Lung (tissue), 12 donors: ENCODE results near the gene CENPV. TPM values are rescaled to one million over a fixed set of nuclear protein-coding genes. Genes with fewer than 3 reads are reported as not detected.
"Not testable (repeated sequence)": the region's sequence is repeated elsewhere in the genome, so short reads cannot be mapped to it uniquely, and the experiment has no call there.

ENCODE experiments used
- ATAC-seq: fragments of 200-7000 bp; cut with Tn5 transposase; one replicate; pipeline ENCODE4 v1.9.1; 2020; ENCODE audit warnings: moderate number of reproducible peaks; ENCODE audit not compliant: insufficient read depth, low FRiP score
- DNase-seq, 3 donors: peaks; one replicate each; pipeline ENCODE4 v3.0.0-alpha.2; 2013 to 2017
- H3K27ac ChIP-seq, 2 donors: one replicate each; pipeline ENCODE4 v1.5.1; 2013; ENCODE audit warnings: mild to moderate bottlenecking in 2 of 2, moderate library complexity in 2 of 2, control low read depth in 1 of 2, inconsistent platforms in 1 of 2, low read depth in 1 of 2, low read length in 1 of 2
- H3K27me3 ChIP-seq, 3 donors: one replicate each; pipeline ENCODE4 v1.5.1; 2013; ENCODE audit warnings: low read length in 2 of 3; ENCODE audit not compliant: control insufficient read depth in 3 of 3, insufficient read depth in 3 of 3
- H3K36me3 ChIP-seq, 4 donors: one replicate each; pipeline ENCODE4 v1.5.1; 2013; ENCODE audit warnings: low read length in 4 of 4, mild to moderate bottlenecking in 1 of 4, moderate library complexity in 1 of 4; ENCODE audit not compliant: control insufficient read depth in 4 of 4, insufficient read depth in 4 of 4
- H3K4me1 ChIP-seq, 5 donors: one replicate each; pipeline ENCODE4 v1.5.1; 2013; ENCODE audit warnings: low read length in 5 of 5, mild to moderate bottlenecking in 2 of 5, moderate library complexity in 1 of 5; ENCODE audit not compliant: control insufficient read depth in 5 of 5, insufficient read depth in 5 of 5
- H3K4me3 ChIP-seq: one replicate; pipeline ENCODE4 v1.5.1; 2013; ENCODE audit warnings: mild to moderate bottlenecking, control low read depth, moderate library complexity
- H3K9ac ChIP-seq, 2 donors: one replicate each; pipeline ENCODE4 v1.5.1; 2013; ENCODE audit warnings: low read length in 2 of 2, control low read depth in 1 of 2; ENCODE audit not compliant: insufficient read depth in 1 of 2
- H3K9me3 ChIP-seq, 4 donors: one replicate each; pipeline ENCODE4 v1.5.1; 2013; ENCODE audit warnings: low read length in 3 of 4, mild to moderate bottlenecking in 1 of 4, moderate library complexity in 1 of 4; ENCODE audit not compliant: control insufficient read depth in 4 of 4, insufficient read depth in 3 of 4
- CTCF ChIP-seq: IDR thresholded peaks from 2 replicates; pipeline ENCODE4 v1.5.1; 2012; ENCODE audit warnings: mild to moderate bottlenecking; ENCODE audit errors: control extremely low read depth, extremely low read depth
- WGBS, 2 donors: extraction: QIAGEN DNeasy Blood & Tissue Kit; methylation state at CpG; one replicate each; pipeline ENCODE4 v1.1.7; 2013; 5-methylcytosine and 5-hydroxymethylcytosine counted together
- polyA plus RNA-seq, 2 donors: library from polyadenylated mRNA; stranded (reverse); fragments of 200-250 nt; gene quantifications; one replicate each; pipeline ENCODE4 v1.2.1, GENCODE V29; 2013
- total RNA-seq, 2 donors: library from RNA; depleted of rRNA in 1 of 2; stranded (reverse); fragments of >200 nt in 1 of 2; gene quantifications; one replicate each; pipeline ENCODE4 v1.2.1, GENCODE V29; 2014 to 2021
- donor health status: control.
- donor health status: control.
- donor health status: Bipolar disorder and iron deficiency.
- donor health status: healthy.
- donor health status: DM: yes; HTN: yes; CAD: no.

Gene CENPV
- total and polyA plus RNA-seq, 4 donors: 10.1 to 16.8 (median 14.5) TPM

- 90 to 96% methylated on average over 1 of the region's 1 CpG for WGBS, 2 donors
- no peak for ATAC-seq
Observed at GRCh38 chr17:16298140-16298662, 55.1 kb downstream of the CENPV start.

DNA sequence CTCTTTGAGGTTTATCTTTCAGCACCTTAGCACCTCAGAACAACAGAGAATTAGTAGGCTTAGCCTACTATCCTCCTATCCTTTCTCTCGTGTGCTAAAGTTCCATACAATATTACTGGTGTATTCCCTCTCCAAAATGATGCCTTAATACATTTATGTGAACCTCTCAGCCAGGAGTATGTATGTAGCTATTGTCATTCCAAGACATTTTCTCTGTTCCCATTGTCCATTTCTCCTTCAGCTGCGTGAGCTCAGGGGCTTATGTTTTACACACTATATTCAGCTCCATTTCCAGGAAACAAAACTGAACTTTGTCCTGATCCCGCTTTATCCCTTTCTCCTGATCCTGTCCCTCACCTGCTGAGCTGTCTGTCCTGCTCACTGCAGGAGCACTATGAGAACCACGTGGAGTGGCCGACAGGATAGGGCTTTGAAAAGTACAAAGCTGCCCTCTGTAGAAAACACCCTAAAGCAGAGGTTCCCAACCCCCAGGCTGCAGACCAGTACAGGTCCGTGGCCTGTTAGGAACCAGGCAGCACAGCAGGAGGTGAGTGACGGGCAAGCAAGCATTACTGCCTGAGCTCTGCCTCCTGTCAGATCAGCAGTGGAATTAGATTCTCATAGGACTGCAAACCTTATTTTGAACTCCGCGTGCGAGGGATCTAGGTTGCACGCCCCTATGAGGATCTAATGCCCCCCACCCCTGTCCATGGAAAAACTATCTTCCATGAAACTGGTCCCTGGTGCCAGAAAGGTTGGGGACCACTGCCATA lies 55.7 kb downstream of the CENPV start:
- 88 to 90% methylated on average over 11 of the region's 11 CpGs for WGBS, 2 donors
- H3K9ac ChIP-seq: no peak overlapping the region
- no peaks in the 10 kb centered on the region for H3K9me3 ChIP-seq
- peaks cover 0 to 6% (median 3%) of the 10 kb centered on the region in 4 donors for H3K36me3 ChIP-seq
- no peak overlapping the region for H3K27ac ChIP-seq
- DNase-seq: no peak
- no peaks in the 10 kb centered on the region for H3K27me3 ChIP-seq
- no peak for TF ChIP-seq CTCF
- no peak overlapping the region for H3K4me3 ChIP-seq
- no peak for ATAC-seq
- peaks cover 0 to 20% (median 4%) of the 10 kb centered on the region in 5 donors for H3K4me1 ChIP-seq

More at GRCh38 chr17:16298140-16298662, 55.1 kb downstream of the CENPV start:
- H3K9ac ChIP-seq: no peak overlapping the region
- H3K4me1 ChIP-seq: peaks cover 0 to 26% (median 4%) of the 10 kb centered on the region in 5 donors
- DNase-seq: no peak
- no peak overlapping the region for H3K27ac ChIP-seq
- no peaks in the 10 kb centered on the region for H3K27me3 ChIP-seq
- H3K36me3 ChIP-seq: peaks cover 0 to 6% (median 4%) of the 10 kb centered on the region in 4 donors
- H3K9me3 ChIP-seq: no peaks in the 10 kb centered on the region
- TF ChIP-seq CTCF: no peak
- H3K4me3 ChIP-seq: no peak overlapping the region

DNA sequence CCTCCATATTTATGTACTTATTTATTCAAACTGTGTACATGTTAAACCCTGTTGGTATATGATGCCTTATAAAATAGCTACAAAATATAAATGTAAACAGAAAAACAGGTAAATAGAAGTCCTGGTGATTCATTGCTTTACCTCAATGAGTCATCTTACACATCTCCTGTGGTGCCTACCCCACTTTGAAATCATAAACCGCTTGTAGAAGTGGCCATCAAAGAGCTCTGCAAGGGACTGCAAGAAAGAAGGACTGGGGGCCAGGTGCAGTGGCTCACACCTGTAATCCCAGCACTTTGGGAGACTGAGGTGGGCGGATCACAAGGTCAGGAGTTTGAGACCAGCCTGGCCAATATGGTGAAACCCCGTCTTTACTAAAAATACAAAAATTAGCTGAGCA lies 57.2 kb downstream of the CENPV start:
- H3K27ac ChIP-seq, H3K36me3 ChIP-seq, ATAC-seq, H3K9me3 ChIP-seq, H3K4me3 ChIP-seq, H3K4me1 ChIP-seq, H3K27me3 ChIP-seq, H3K9ac ChIP-seq, DNase-seq: not testable (repeated sequence)
- 94 to 95% methylated on average over 3 of the region's 3 CpGs for WGBS, 2 donors

GRCh38 chr17:16294560-16294959 lies 58.7 kb downstream of the CENPV start:
- H3K9ac ChIP-seq: no peak overlapping the region
- 92 to 98% methylated on average over 2 of the region's 2 CpGs for WGBS, 2 donors
- no peak for TF ChIP-seq CTCF
- no peak overlapping the region for H3K27ac ChIP-seq
- H3K4me3 ChIP-seq: no peak overlapping the region
- DNase-seq (no peak), ATAC-seq (no peak)
- no peaks in the 10 kb centered on the region for H3K9me3 ChIP-seq
- H3K27me3 ChIP-seq: no peaks in the 10 kb centered on the region
- peaks cover 0 to 4% (median 0%) of the 10 kb centered on the region in 5 donors for H3K4me1 ChIP-seq
- H3K36me3 ChIP-seq: no peaks in the 10 kb centered on the region
